ENCODE data around the gene ABHD5.

Gene ABHD5

DNA sequence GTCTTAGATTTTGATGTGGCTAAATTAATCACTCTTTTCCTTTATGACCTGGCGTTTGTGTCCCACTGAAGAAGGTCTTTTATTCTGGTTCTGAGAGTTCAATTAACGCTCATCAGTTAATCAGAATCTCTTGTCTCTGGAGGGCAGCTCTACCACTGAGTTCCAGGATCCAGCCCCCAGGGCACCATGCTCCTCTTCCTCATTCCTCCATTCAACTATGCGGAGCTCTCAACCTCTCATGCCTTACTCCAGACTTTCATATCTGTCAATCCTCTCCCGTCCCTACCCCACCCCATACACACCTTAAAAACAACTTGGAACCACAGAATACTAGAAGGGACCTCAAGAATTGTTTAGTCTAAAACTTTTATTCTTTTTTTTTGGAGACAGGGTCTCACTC is 4.8 kb upstream of the ABHD5 start:
- TF ChIP-seq, protein P1, sequence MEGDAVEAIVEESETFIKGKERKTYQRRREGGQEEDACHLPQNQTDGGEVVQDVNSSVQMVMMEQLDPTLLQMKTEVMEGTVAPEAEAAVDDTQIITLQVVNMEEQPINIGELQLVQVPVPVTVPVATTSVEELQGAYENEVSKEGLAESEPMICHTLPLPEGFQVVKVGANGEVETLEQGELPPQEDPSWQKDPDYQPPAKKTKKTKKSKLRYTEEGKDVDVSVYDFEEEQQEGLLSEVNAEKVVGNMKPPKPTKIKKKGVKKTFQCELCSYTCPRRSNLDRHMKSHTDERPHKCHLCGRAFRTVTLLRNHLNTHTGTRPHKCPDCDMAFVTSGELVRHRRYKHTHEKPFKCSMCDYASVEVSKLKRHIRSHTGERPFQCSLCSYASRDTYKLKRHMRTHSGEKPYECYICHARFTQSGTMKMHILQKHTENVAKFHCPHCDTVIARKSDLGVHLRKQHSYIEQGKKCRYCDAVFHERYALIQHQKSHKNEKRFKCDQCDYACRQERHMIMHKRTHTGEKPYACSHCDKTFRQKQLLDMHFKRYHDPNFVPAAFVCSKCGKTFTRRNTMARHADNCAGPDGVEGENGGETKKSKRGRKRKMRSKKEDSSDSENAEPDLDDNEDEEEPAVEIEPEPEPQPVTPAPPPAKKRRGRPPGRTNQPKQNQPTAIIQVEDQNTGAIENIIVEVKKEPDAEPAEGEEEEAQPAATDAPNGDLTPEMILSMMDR (IDR thresholded peaks at IDR 0.05; ENCODE audit: low read depth, low read length, poor library complexity, severe bottlenecking), result no peak
- TF ChIP-seq EZH2phosphoT487 (IDR thresholded peaks at IDR 0.05; ENCODE audit: borderline replicate concordance, low read length), result no peak

DNA sequence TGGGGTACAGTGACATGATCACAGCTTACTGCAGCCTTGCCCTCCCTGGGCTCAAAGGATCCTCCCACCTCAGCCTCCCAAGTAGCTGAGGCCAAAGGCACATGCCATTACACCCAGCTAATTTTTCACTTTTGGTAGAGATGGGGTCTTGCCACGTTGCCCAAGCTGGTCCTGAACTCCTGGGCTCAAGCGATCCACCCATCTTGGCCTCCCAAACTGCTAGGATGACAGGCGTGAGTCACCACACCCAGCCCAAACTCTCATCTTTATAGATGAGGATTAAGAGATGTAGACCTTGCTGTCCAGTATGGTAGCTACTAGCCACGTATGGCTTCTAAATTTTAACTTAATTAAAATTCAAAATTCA is 4.4 kb upstream of the ABHD5 start:
- H3K4me2 ChIP-seq (ENCODE audit: low read length), result no peak overlapping the region
- H3K4me3 ChIP-seq (ENCODE audit: low read length), result no peak overlapping the region
- peaks cover 8% of the 10 kb centered on the region; the same call in 1 of the 2 replicates for H3K27me3 ChIP-seq (ENCODE audit: control insufficient read depth, low read length)
- peaks cover 3% of the 10 kb centered on the region for H3F3A ChIP-seq (ENCODE audit: control insufficient read depth, insufficient read depth)
- H4K20me1 ChIP-seq (ENCODE audit: control insufficient read depth, insufficient read depth, low read depth, low read length), result no peaks in the 10 kb centered on the region
- H3K4me1 ChIP-seq (ENCODE audit: control insufficient read depth, low read length), result peaks cover 10% of the 10 kb centered on the region
- H3K36me3 ChIP-seq (ENCODE audit: control insufficient read depth, low read length), result no peaks in the 10 kb centered on the region
- no peaks in the 10 kb centered on the region; the same call in 1 of the 2 replicates for H3K9me2 ChIP-seq (replicated peaks; ENCODE audit: control insufficient read depth, low read length)
- TF ChIP-seq, protein P1 (IDR thresholded peaks at IDR 0.05; ENCODE audit: low read depth, low read length, poor library complexity, severe bottlenecking), result no peak
- TF ChIP-seq EZH2phosphoT487 (IDR thresholded peaks at IDR 0.05; ENCODE audit: borderline replicate concordance, low read length), result no peak
- no peak overlapping the region for H3K27ac ChIP-seq (ENCODE audit: low read depth, low read length)
- no peaks in the 10 kb centered on the region for H3K79me2 ChIP-seq (ENCODE audit: control insufficient read depth, low read length)
- H3K9me3 ChIP-seq (ENCODE audit: control insufficient read depth, insufficient read depth, low read length), result no peaks in the 10 kb centered on the region

More for the DNA sequence above, 4.8 kb upstream of the ABHD5 start:
- Histone ChIP-seq H3K4me3 (ENCODE audit: low read length) (no peak overlapping the region), H4K20me1 (ENCODE audit: control insufficient read depth, insufficient read depth, low read depth, low read length) (no peaks in the 10 kb centered on the region), H3K79me2 (ENCODE audit: control insufficient read depth, low read length) (no peaks in the 10 kb centered on the region), H3K27ac (ENCODE audit: low read depth, low read length) (no peak overlapping the region), H3K4me1 (ENCODE audit: control insufficient read depth, low read length) (peaks cover 10% of the 10 kb centered on the region), H3K4me2 (ENCODE audit: low read length) (no peak overlapping the region), H3K9me2 (replicated peaks; ENCODE audit: control insufficient read depth, low read length) (no peaks in the 10 kb centered on the region; the same call in 1 of the 2 replicates), H3K36me3 (ENCODE audit: control insufficient read depth, low read length) (no peaks in the 10 kb centered on the region), H3K9me3 (ENCODE audit: control insufficient read depth, insufficient read depth, low read length) (no peaks in the 10 kb centered on the region), H3K27me3 (ENCODE audit: control insufficient read depth, low read length) (peaks cover 8% of the 10 kb centered on the region; the same call in 1 of the 2 replicates), H3F3A (ENCODE audit: control insufficient read depth, insufficient read depth) (peaks cover 3% of the 10 kb centered on the region)

DNA sequence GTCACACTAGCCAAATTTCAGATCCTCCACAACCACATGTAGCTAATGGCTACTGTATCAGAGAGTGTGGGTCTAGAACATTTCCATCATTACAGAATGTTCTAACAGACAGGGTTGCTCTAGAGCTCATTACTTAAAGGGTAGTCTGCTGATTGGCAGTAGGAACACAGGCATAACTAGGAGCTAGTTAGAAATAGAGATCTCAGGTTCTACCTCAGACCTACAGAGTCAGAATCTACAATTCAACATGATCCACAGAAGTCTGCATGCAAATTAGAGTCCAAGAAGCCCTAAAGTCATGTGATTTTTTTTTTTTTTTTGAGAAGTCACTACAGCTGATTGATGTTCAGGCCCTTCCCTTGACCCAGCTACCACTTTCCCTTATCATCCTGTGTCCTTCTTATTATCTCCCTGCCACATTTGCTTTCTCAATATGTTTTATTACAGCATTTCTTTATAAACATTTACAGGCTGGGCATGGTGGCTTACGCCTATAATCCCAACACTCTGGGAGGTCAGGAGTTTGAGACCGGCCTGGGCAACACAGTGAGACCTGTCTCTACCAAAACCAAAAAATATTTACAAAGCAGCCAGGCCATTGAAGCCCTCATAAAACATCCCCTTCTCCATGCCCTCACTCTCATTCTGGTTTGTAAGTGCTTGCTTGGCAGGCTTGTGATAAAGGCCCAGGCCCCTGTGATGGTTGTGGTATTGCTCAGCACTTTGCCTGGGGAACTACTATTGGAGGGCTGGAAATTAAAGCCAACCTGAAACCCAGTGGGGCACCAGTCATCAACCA is 3.8 kb upstream of the ABHD5 start:
- Histone ChIP-seq H3K27ac (ENCODE audit: low read depth, low read length) (no peak overlapping the region), H3K4me1 (ENCODE audit: control insufficient read depth, low read length) (peaks cover 13% of the 10 kb centered on the region)
- TF ChIP-seq EZH2phosphoT487 (IDR thresholded peaks at IDR 0.05; ENCODE audit: borderline replicate concordance, low read length), result no peak
- TF ChIP-seq, protein P1 (IDR thresholded peaks at IDR 0.05; ENCODE audit: low read depth, low read length, poor library complexity, severe bottlenecking), result no peak

More for the DNA sequence above, 3.8 kb upstream of the ABHD5 start:
- Histone ChIP-seq H3K9me3 (ENCODE audit: control insufficient read depth, insufficient read depth, low read length) (no peaks in the 10 kb centered on the region), H3K4me2 (ENCODE audit: low read length) (no peak overlapping the region), H3K36me3 (ENCODE audit: control insufficient read depth, low read length) (no peaks in the 10 kb centered on the region), H4K20me1 (ENCODE audit: control insufficient read depth, insufficient read depth, low read depth, low read length) (no peaks in the 10 kb centered on the region), H3K4me3 (ENCODE audit: low read length) (no peak overlapping the region), H3K27me3 (ENCODE audit: control insufficient read depth, low read length) (peaks cover 8% of the 10 kb centered on the region; the same call in 1 of the 2 replicates), H3K9me2 (replicated peaks; ENCODE audit: control insufficient read depth, low read length) (no peaks in the 10 kb centered on the region; the same call in 1 of the 2 replicates), H3F3A (ENCODE audit: control insufficient read depth, insufficient read depth) (peaks cover 3% of the 10 kb centered on the region), H3K79me2 (ENCODE audit: control insufficient read depth, low read length) (peaks cover 4% of the 10 kb centered on the region)
